Keratinocyte (primary cell): ENCODE data around the gene PSMD8. TPM values are rescaled to one million over a fixed set of nuclear protein-coding genes. Genes with fewer than 3 reads are reported as not detected.
A peak's percentile ranks its signal among the peaks of the same experiment; 100 is the strongest.

Experiments
- DNase-seq: peaks from one replicate; pipeline ENCODE4 v3.0.0-alpha.2; 2011; ENCODE audit warnings: low read depth, missing footprints, low spot score
- FAIRE-seq: peaks from 2 replicates; lab custom pipeline; 2011; peaks lifted over from hg19 to GRCh38; lab: Jason Lieb, UNC
- H2AFZ ChIP-seq: 2 replicates; pipeline ENCODE4 v1.6.0; 2012; ENCODE audit warnings: low read length, control low read depth, inconsistent platforms; ENCODE audit not compliant: control insufficient read depth
- H3K27ac ChIP-seq: 2 replicates; pipeline ENCODE4 v1.5.1; 2011; ENCODE audit warnings: low read length; ENCODE audit not compliant: control insufficient read depth, insufficient read depth
- H3K27me3 ChIP-seq: 3 replicates; pipeline ENCODE4 v1.6.0; 2011; ENCODE audit warnings: low read length; ENCODE audit not compliant: control insufficient read depth, insufficient read depth; ENCODE audit errors: extremely low read depth
- H3K36me3 ChIP-seq, 2 experiments: 2 replicates in 1 of 2; 3 replicates in 1 of 2; pipeline ENCODE4 v1.5.1; 2011; ENCODE audit warnings: low read length in 2 of 2, mild to moderate bottlenecking in 1 of 2; ENCODE audit not compliant: control insufficient read depth in 2 of 2, insufficient read depth in 2 of 2; ENCODE audit errors: extremely low read depth in 1 of 2
- H3K4me1 ChIP-seq: 3 replicates; pipeline ENCODE4 v1.5.1; 2011; ENCODE audit warnings: low read length; ENCODE audit not compliant: control insufficient read depth, insufficient read depth; ENCODE audit errors: extremely low read depth
- H3K4me2 ChIP-seq: 3 replicates; pipeline ENCODE4 v1.6.0; 2011; ENCODE audit warnings: low read depth, low read length; ENCODE audit not compliant: control insufficient read depth, insufficient read depth; ENCODE audit errors: extremely low read depth
- H3K4me3 ChIP-seq, 3 experiments: fragments of 200-600 bp in 1 of 3; sonication (generic) in 1 of 3; 2 replicates in 2 of 3; 3 replicates in 1 of 3; pipeline ENCODE4 v1.5.1; 2011 to 2016; ENCODE audit warnings: low read length in 3 of 3, mild to moderate bottlenecking in 3 of 3, control low read depth in 2 of 3, inconsistent platforms in 1 of 3, low read depth in 1 of 3, mixed read lengths in 1 of 3, mixed run types in 1 of 3, moderate library complexity in 1 of 3; ENCODE audit not compliant: control insufficient read depth in 2 of 3, insufficient read depth in 2 of 3; ENCODE audit errors: extremely low read depth in 1 of 3
- H3K79me2 ChIP-seq: 2 replicates; pipeline ENCODE4 v1.6.0; 2012; ENCODE audit warnings: low read length; ENCODE audit not compliant: control insufficient read depth, insufficient read depth
- H3K9ac ChIP-seq: 3 replicates; pipeline ENCODE4 v1.6.0; 2011; ENCODE audit warnings: low read length; ENCODE audit not compliant: control insufficient read depth, insufficient read depth; ENCODE audit errors: extremely low read depth
- H3K9me1 ChIP-seq: 3 replicates; pipeline ENCODE4 v1.6.0; 2011; ENCODE audit warnings: low read length; ENCODE audit not compliant: control insufficient read depth, insufficient read depth; ENCODE audit errors: extremely low read depth
- H3K9me3 ChIP-seq: 2 replicates; pipeline ENCODE4 v1.5.1; 2012; ENCODE audit warnings: low read depth, low read length; ENCODE audit not compliant: control insufficient read depth
- H4K20me1 ChIP-seq: 3 replicates; pipeline ENCODE4 v1.6.0; 2011; ENCODE audit warnings: low read length; ENCODE audit not compliant: control insufficient read depth, insufficient read depth; ENCODE audit errors: extremely low read depth
- EZH2 ChIP-seq: IDR thresholded peaks from one replicate; pipeline ENCODE4 v1.6.1; 2012; ENCODE audit warnings: inconsistent platforms, mild to moderate bottlenecking, low read length, moderate library complexity
- dilution Hi-C: fragments of 300-500 bp; cut with MboI; formaldehyde crosslinking; loops from one replicate; pipeline ENCODE4 v1.7.0; 2020; ENCODE audit warnings: low sequenced_read_pairs; ENCODE audit not compliant: extremely low pct_ligation_motif_present
- polyA plus RNA-seq, 5 experiments: library from polyadenylated mRNA; depleted of rRNA in 3 of 5; stranded (reverse) in 3 of 5; stranded (forward) in 1 of 5; unstranded in 1 of 5; fragments of >200 nt; gene quantifications; 1 replicate in 1 of 5; 2 replicates in 3 of 5; 3 replicates in 1 of 5; pipeline versions ENCODE4 v1.2.1 to v1.2.3, GENCODE V29; 2011 to 2012; ENCODE audit warnings: missing spikeins in 2 of 5, low read depth in 1 of 5, low replicate concordance in 1 of 5
- TF ChIP-seq, protein P1 (sequence below), 3 experiments: IDR thresholded peaks in 1 of 3; conservative IDR thresholded peaks in 1 of 3; optimal IDR thresholded peaks in 1 of 3; 2 replicates in 2 of 3; 3 replicates in 1 of 3; pipeline versions ENCODE3 to v1.5.1; 2011; ENCODE audit warnings: low read length in 3 of 3, mild to moderate bottlenecking in 3 of 3, moderate library complexity in 2 of 3, control low read depth in 1 of 3, inconsistent platforms in 1 of 3; ENCODE audit not compliant: insufficient read depth in 2 of 3; ENCODE audit errors: extremely low read depth in 1 of 3

The PSMD8 gene
- polyA plus RNA-seq, 1 donor (not counting 4 experiments of a cell fraction or from before 2014, with no cell fraction given): 346 TPM

DNA sequence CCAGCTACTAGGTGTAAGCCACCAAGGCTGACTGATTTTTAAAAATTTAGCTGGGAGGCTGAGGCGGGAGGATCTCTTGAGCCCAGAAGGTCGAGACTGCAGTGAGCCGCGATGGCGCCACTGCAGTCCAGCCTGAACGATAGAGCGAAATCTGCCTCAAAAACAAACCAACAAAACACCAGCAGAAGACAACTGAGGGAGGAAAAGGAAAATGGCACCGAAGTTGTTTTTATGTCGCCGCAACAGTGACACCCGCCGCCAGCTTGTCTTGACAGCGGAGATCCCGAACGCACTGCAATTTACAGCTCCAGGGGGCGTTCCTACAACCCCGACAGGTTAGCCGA, 28.2 kb downstream of the PSMD8 start:
- H3K4me1 ChIP-seq: peaks cover 4% of the 10 kb centered on the region
- FAIRE-seq (no peak), DNase-seq (no peak)
- H3K9me3 ChIP-seq: no peaks in the 10 kb centered on the region
- TF ChIP-seq, protein P1, sequence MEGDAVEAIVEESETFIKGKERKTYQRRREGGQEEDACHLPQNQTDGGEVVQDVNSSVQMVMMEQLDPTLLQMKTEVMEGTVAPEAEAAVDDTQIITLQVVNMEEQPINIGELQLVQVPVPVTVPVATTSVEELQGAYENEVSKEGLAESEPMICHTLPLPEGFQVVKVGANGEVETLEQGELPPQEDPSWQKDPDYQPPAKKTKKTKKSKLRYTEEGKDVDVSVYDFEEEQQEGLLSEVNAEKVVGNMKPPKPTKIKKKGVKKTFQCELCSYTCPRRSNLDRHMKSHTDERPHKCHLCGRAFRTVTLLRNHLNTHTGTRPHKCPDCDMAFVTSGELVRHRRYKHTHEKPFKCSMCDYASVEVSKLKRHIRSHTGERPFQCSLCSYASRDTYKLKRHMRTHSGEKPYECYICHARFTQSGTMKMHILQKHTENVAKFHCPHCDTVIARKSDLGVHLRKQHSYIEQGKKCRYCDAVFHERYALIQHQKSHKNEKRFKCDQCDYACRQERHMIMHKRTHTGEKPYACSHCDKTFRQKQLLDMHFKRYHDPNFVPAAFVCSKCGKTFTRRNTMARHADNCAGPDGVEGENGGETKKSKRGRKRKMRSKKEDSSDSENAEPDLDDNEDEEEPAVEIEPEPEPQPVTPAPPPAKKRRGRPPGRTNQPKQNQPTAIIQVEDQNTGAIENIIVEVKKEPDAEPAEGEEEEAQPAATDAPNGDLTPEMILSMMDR (optimal IDR thresholded peaks at IDR 0.05 in 1 of 3, IDR thresholded peaks at IDR 0.05 in 1 of 3, conservative IDR thresholded peaks at IDR 0.05 in 1 of 3; ENCODE audit: extremely low read depth in 1 of 3, insufficient read depth in 2 of 3, low read length in 3 of 3): no peak
- TF ChIP-seq EZH2: no peak
- no peaks in the 10 kb centered on the region for H3K9me1 ChIP-seq
- H3K27me3 ChIP-seq: no peaks in the 10 kb centered on the region
- peak overlapping the region; percentile 78 for H2AFZ ChIP-seq
- no peak overlapping the region for H3K9ac ChIP-seq
- H3K36me3 ChIP-seq: peaks cover 0 to 4% of the 10 kb centered on the region in 2 experiments
- H3K4me2 ChIP-seq: peak overlapping the region; percentile 91
- H3K4me3 ChIP-seq: peak overlapping the region; percentile 21 to 70 (median 49)
- no peak overlapping the region for H3K27ac ChIP-seq
- dilution Hi-C loops: no loop called here
- H4K20me1 ChIP-seq: no peaks in the 10 kb centered on the region
- H3K79me2 ChIP-seq: no peaks in the 10 kb centered on the region

DNA sequence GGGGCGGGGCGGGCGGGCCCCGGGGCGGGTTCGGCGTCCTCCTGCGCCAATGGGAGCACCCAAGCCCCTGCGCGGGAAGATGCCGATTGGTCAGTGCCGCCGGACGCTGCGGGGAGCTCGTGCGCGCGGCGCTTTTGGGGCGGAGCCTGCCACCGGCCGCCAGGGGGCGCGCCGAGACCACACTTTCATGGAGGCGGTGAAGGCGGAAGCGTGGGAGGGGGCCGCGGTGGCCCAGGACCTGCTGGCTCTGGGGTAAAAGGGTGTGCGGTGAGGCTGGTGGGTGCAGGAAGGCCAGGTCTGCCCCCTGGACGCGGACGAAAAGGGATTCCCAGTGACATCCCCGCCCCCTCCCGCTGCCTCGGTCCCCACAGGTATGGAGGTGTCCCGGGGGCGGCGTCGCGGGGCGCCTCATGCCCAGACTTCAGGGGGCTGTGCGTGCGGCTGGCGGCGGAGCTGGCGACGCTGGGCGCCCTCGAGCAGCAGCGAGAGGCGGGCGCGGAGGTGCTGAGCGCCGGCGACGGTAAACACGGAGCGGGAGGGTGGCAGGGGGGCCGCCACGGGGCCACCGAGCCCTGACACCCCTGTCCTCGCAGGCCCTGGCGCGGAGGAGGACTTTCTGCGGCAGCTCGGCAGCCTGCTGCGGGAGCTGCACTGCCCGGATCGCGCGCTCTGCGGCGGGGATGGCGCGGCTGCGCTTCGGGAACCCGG, 28.8 kb downstream of the PSMD8 start, which contains the start of gene FAM98C:
TSS of gene FAM98C (plus strand) at position 127 of the 708 bp plus-strand sequence. CDS start at position 188, 61 bp downstream.
- Histone ChIP-seq H3K9me3 (no peaks in the 10 kb centered on the region), H3K79me2 (no peaks in the 10 kb centered on the region), H3K27ac (peak within 1 kb of the TSS; percentile 36), H3K27me3 (no peaks in the 10 kb centered on the region), H3K4me2 (peak within 1 kb of the TSS; percentile 91), H3K36me3 (peaks cover 0 to 4% of the 10 kb centered on the region in 2 experiments), H3K9me1 (no peaks in the 10 kb centered on the region), H2AFZ (peak within 1 kb of the TSS; percentile 88), H3K4me3 (peak within 1 kb of the TSS; percentile 72 to 88 (median 76)), H4K20me1 (no peaks in the 10 kb centered on the region), H3K9ac (peak within 1 kb of the TSS; percentile 78), H3K4me1 (peaks cover 4% of the 10 kb centered on the region)
- FAIRE-seq: no peak
- dilution Hi-C loops: no loop called here
- DNase-seq: peak; percentile 75
- TF ChIP-seq, protein P1 (optimal IDR thresholded peaks at IDR 0.05 in 1 of 3, IDR thresholded peaks at IDR 0.05 in 1 of 3, conservative IDR thresholded peaks at IDR 0.05 in 1 of 3; ENCODE audit: extremely low read depth in 1 of 3, insufficient read depth in 2 of 3, low read length in 3 of 3): peak; percentile 68 to 89 (median 86)
- TF ChIP-seq EZH2: no peak
